ENCODE results near the gene YAP1. TPM values are rescaled to one million over a fixed set of nuclear protein-coding genes. Genes with fewer than 3 reads are reported as not detected.

Gene YAP1
- total RNA-seq, 4 donors from 2014 or later, result 122 to 202 (median 170) TPM

GRCh38 chr11:102241026-102241425, 130.8 kb downstream of the YAP1 start:
- TF ChIP-seq CTCF (IDR thresholded peaks at IDR 0.05; ENCODE audit: low read depth), result no peak

- no peak for TF ChIP-seq CTCF (IDR thresholded peaks at IDR 0.05; ENCODE audit: low read depth)
These were observed 133.2 kb downstream of the YAP1 start for GRCh38 chr11:102243399-102243884.

- TF ChIP-seq CTCF (IDR thresholded peaks at IDR 0.05; ENCODE audit: low read depth), result no peak
These were observed 134.6 kb downstream of the YAP1 start for GRCh38 chr11:102244681-102245409.

- TF ChIP-seq CTCF (IDR thresholded peaks at IDR 0.05; ENCODE audit: low read depth), result no peak
These were observed 141.2 kb downstream of the YAP1 start for GRCh38 chr11:102251423-102251822.

- no peak for TF ChIP-seq CTCF (IDR thresholded peaks at IDR 0.05; ENCODE audit: low read depth)
These were observed 142.2 kb downstream of the YAP1 start for GRCh38 chr11:102252339-102252891.

- TF ChIP-seq CTCF (IDR thresholded peaks at IDR 0.05; ENCODE audit: low read depth), result no peak
These were observed 142.9 kb downstream of the YAP1 start for GRCh38 chr11:102253020-102253715.

GRCh38 chr11:102254047-102254446, 143.8 kb downstream of the YAP1 start:
- TF ChIP-seq CTCF (IDR thresholded peaks at IDR 0.05; ENCODE audit: low read depth), result no peak

All from subcutaneous adipose tissue (tissue), 4 donors.